Neural cell (in vitro differentiated cells): Measurements from ENCODE around the gene TOP2B.

Source experiments
- EP300 ChIP-seq: fragments of 450-650 bp; conservative IDR thresholded peaks from 2 replicates; pipeline ENCODE4 v1.6.1; 2014; ENCODE audit warnings: antibody characterized with exemption, mild to moderate bottlenecking, moderate library complexity; ENCODE audit not compliant: poor library complexity, severe bottlenecking
- POLR2AphosphoS5 ChIP-seq: IDR thresholded peaks from 2 replicates; pipeline ENCODE4 v1.6.1; 2012
- SMC3 ChIP-seq: fragments of 450-650 bp; conservative IDR thresholded peaks from 2 replicates; pipeline ENCODE4 v1.6.1; 2014; ENCODE audit warnings: antibody characterized with exemption, mild to moderate bottlenecking, moderate library complexity; ENCODE audit not compliant: poor library complexity
- TF ChIP-seq, protein P1 (sequence below): fragments of 450-650 bp; IDR thresholded peaks from 2 replicates; pipeline ENCODE4 v1.5.1; 2014; ENCODE audit warnings: antibody characterized with exemption, mild to moderate bottlenecking, moderate library complexity; ENCODE audit not compliant: poor library complexity, severe bottlenecking

DNA sequence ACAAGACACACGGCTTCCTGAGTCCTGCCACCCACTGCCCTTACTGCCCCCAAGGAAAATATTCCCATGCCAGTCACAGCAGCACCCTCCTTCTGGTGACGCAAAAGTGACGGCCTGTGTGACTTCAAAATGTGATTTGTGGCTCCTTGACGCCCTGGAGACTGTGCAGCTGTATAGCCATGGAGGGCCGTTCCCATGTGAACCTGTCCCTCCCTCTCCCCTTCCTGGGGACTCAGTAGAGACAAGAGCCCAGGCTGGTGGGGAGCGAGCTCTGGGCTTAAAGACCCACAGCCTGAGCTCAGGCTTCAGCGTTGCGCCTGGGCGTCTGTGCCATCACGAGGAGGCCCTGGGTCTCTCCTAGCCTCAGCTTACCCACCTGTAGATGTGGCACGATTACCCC, 78.2 kb downstream of the TOP2B start:
- TF ChIP-seq, protein P1, sequence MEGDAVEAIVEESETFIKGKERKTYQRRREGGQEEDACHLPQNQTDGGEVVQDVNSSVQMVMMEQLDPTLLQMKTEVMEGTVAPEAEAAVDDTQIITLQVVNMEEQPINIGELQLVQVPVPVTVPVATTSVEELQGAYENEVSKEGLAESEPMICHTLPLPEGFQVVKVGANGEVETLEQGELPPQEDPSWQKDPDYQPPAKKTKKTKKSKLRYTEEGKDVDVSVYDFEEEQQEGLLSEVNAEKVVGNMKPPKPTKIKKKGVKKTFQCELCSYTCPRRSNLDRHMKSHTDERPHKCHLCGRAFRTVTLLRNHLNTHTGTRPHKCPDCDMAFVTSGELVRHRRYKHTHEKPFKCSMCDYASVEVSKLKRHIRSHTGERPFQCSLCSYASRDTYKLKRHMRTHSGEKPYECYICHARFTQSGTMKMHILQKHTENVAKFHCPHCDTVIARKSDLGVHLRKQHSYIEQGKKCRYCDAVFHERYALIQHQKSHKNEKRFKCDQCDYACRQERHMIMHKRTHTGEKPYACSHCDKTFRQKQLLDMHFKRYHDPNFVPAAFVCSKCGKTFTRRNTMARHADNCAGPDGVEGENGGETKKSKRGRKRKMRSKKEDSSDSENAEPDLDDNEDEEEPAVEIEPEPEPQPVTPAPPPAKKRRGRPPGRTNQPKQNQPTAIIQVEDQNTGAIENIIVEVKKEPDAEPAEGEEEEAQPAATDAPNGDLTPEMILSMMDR, result no peak
- TF ChIP-seq EP300 (no peak), POLR2AphosphoS5 (no peak), SMC3 (no peak)
